MM.1S (cell line): Measurements from ENCODE around the gene SNX17.

ENCODE experiments used
- DNase-seq: peaks from one replicate; pipeline ENCODE4 v3.0.0-alpha.2; 2015
- H2AFZ ChIP-seq: fragments of 300-600 bp; sonication (generic); 2 replicates; pipeline ENCODE4 v1.6.0; 2016; ENCODE audit warnings: antibody characterized with exemption, low read length
- H3F3A ChIP-seq: fragments of 300-600 bp; sonication (generic); 2 replicates; pipeline ENCODE4 v1.6.1; 2016; ENCODE audit warnings: mild to moderate bottlenecking, antibody characterized with exemption, low read length, moderate library complexity, mixed read lengths; ENCODE audit not compliant: insufficient read depth
- H3K27ac ChIP-seq: fragments of 300-600 bp; sonication (generic); 2 replicates; pipeline ENCODE4 v1.5.1; 2016; ENCODE audit warnings: mild to moderate bottlenecking, low read length
- H3K27me3 ChIP-seq: fragments of 300-600 bp; sonication (generic); replicated peaks from 2 replicates; pipeline ENCODE4 v1.6.0; 2016; ENCODE audit warnings: low read length; ENCODE audit not compliant: insufficient read depth
- H3K36me3 ChIP-seq: fragments of 300-600 bp; sonication (generic); replicated peaks from 2 replicates; pipeline ENCODE4 v1.6.1; 2016; ENCODE audit warnings: mild to moderate bottlenecking, low read length, mixed read lengths; ENCODE audit not compliant: insufficient read depth
- H3K4me1 ChIP-seq: fragments of 300-600 bp; sonication (generic); 2 replicates; pipeline ENCODE4 v1.6.1; 2016; ENCODE audit warnings: low read length, mixed read lengths
- H3K4me2 ChIP-seq: fragments of 300-600 bp; sonication (generic); 2 replicates; pipeline ENCODE4 v1.6.0; 2016; ENCODE audit warnings: low read depth, low read length
- H3K4me3 ChIP-seq: fragments of 300-600 bp; sonication (generic); 2 replicates; pipeline ENCODE4 v1.5.1; 2016; ENCODE audit warnings: low read length, mixed read lengths
- H3K79me2 ChIP-seq: fragments of 300-600 bp; sonication (generic); 2 replicates; pipeline ENCODE4 v1.6.1; 2016; ENCODE audit warnings: mixed run types, low read length, mixed read lengths
- H3K9ac ChIP-seq: fragments of 300-600 bp; sonication (generic); 2 replicates; pipeline ENCODE4 v1.6.1; 2016; ENCODE audit warnings: low read length, mixed read lengths
- H3K9me2 ChIP-seq: fragments of 300-600 bp; sonication (generic); replicated peaks from 2 replicates; pipeline ENCODE4 v1.6.1; 2016; ENCODE audit warnings: mild to moderate bottlenecking, low read length, mixed read lengths; ENCODE audit not compliant: insufficient read depth
- H3K9me3 ChIP-seq: fragments of 300-600 bp; sonication (generic); replicated peaks from 2 replicates; pipeline ENCODE4 v1.6.1; 2016; ENCODE audit warnings: mild to moderate bottlenecking, low read length, mixed read lengths; ENCODE audit not compliant: insufficient read depth
- H4K20me1 ChIP-seq: fragments of 300-600 bp; sonication (generic); 2 replicates; pipeline ENCODE4 v1.6.1; 2016; ENCODE audit warnings: mild to moderate bottlenecking, low read length, moderate library complexity, mixed read lengths; ENCODE audit not compliant: insufficient read depth
- CTCF ChIP-seq: fragments of 300-600 bp; sonication (generic); IDR thresholded peaks from 2 replicates; pipeline ENCODE4 v1.5.1; 2016; ENCODE audit warnings: antibody characterized with exemption, low read length, mixed read lengths
- EZH2 ChIP-seq: fragments of 300-600 bp; sonication (generic); optimal IDR thresholded peaks from 2 replicates; pipeline ENCODE3; 2017; ENCODE audit warnings: low read depth, mild to moderate bottlenecking, antibody characterized with exemption, low read length, mixed read lengths
- EZH2phosphoT487 ChIP-seq: fragments of 300-600 bp; sonication (generic); IDR thresholded peaks from 2 replicates; pipeline ENCODE4 v1.6.1; 2018; ENCODE audit warnings: antibody characterized with exemption, low read length

The SNX17 gene

GRCh38 chr2:27353762-27354596 is 16.4 kb upstream of the SNX17 start:
- Histone ChIP-seq H3K4me3 (no peak overlapping the region), H3K9me3 (no peaks in the 10 kb centered on the region), H3K9ac (no peak overlapping the region), H3K4me2 (no peak overlapping the region), H4K20me1 (no peaks in the 10 kb centered on the region), H3K4me1 (peaks cover 18% of the 10 kb centered on the region), H2AFZ (no peak overlapping the region), H3K79me2 (peaks cover 93% of the 10 kb centered on the region), H3K36me3 (no peaks in the 10 kb centered on the region), H3K9me2 (no peaks in the 10 kb centered on the region), H3K27me3 (no peaks in the 10 kb centered on the region), H3F3A (peaks cover 22% of the 10 kb centered on the region), H3K27ac (no peak overlapping the region)
- no peak for DNase-seq
- TF ChIP-seq EZH2, result no peak
- no peak for TF ChIP-seq EZH2phosphoT487
- no peak for TF ChIP-seq CTCF

GRCh38 chr2:27354597-27354927 is 15.9 kb upstream of the SNX17 start:
- Histone ChIP-seq H4K20me1 (no peaks in the 10 kb centered on the region), H3K4me2 (no peak overlapping the region), H3K9ac (no peak overlapping the region), H3K79me2 (peaks cover 88% of the 10 kb centered on the region), H3K9me2 (no peaks in the 10 kb centered on the region), H3K4me3 (no peak overlapping the region), H3K4me1 (peaks cover 18% of the 10 kb centered on the region), H2AFZ (no peak overlapping the region), H3K27me3 (no peaks in the 10 kb centered on the region), H3K9me3 (no peaks in the 10 kb centered on the region), H3K27ac (no peak overlapping the region), H3F3A (peaks cover 22% of the 10 kb centered on the region), H3K36me3 (no peaks in the 10 kb centered on the region)
- no peak for DNase-seq
- TF ChIP-seq EZH2, result no peak
- TF ChIP-seq EZH2phosphoT487, result no peak
- no peak for TF ChIP-seq CTCF

GRCh38 chr2:27356056-27356381 is 14.4 kb upstream of the SNX17 start:
- H3K79me2 ChIP-seq, result peaks cover 74% of the 10 kb centered on the region
- peaks cover 13% of the 10 kb centered on the region for H3F3A ChIP-seq
- no peak for DNase-seq
- no peak for TF ChIP-seq EZH2phosphoT487
- TF ChIP-seq EZH2, result no peak
- no peak for TF ChIP-seq CTCF
- peak overlapping the region; percentile 90 for H3K9ac ChIP-seq
- H3K9me3 ChIP-seq, result no peaks in the 10 kb centered on the region
- H3K36me3 ChIP-seq, result no peaks in the 10 kb centered on the region
- peak overlapping the region; percentile 95 for H3K4me3 ChIP-seq
- H3K27ac ChIP-seq, result peak overlapping the region; percentile 97
- H3K27me3 ChIP-seq, result no peaks in the 10 kb centered on the region
- H4K20me1 ChIP-seq, result no peaks in the 10 kb centered on the region
- H3K9me2 ChIP-seq, result no peaks in the 10 kb centered on the region
- H3K4me1 ChIP-seq, result peaks cover 8% of the 10 kb centered on the region
- peak overlapping the region; percentile 86 for H2AFZ ChIP-seq
- H3K4me2 ChIP-seq, result peak overlapping the region; percentile 93
